Astrocyte (in vitro differentiated cells and primary cell): Measurements from ENCODE around the gene NEK7. TPM values are rescaled to one million over a fixed set of nuclear protein-coding genes. Genes with fewer than 3 reads are reported as not detected.

Experiments used
- DNase-seq: peaks from one replicate; pipeline ENCODE4 v3.0.0-alpha.2; 2010; ENCODE audit warnings: low read depth
- FAIRE-seq: peaks from 2 replicates; lab custom pipeline; 2011; peaks lifted over from hg19 to GRCh38; lab: Jason Lieb, UNC
- H2AFZ ChIP-seq: 2 replicates; pipeline ENCODE4 v1.6.0; 2012; ENCODE audit warnings: low read depth, low read length, inconsistent platforms
- H3K27ac ChIP-seq: 2 replicates; pipeline ENCODE4 v1.5.1; 2011; ENCODE audit warnings: low read depth, low read length, inconsistent platforms
- H3K27me3 ChIP-seq: 2 replicates; pipeline ENCODE4 v1.6.0; 2011; ENCODE audit warnings: low read length, inconsistent platforms; ENCODE audit not compliant: insufficient read depth
- H3K36me3 ChIP-seq: 2 replicates; pipeline ENCODE4 v1.5.1; 2011; ENCODE audit warnings: low read length, inconsistent platforms; ENCODE audit not compliant: insufficient read depth
- H3K4me1 ChIP-seq: 2 replicates; pipeline ENCODE4 v1.5.1; 2011; ENCODE audit warnings: low read length, inconsistent platforms; ENCODE audit not compliant: insufficient read depth
- H3K4me2 ChIP-seq: 2 replicates; pipeline ENCODE4 v1.6.0; 2012; ENCODE audit warnings: low read length, inconsistent platforms
- H3K4me3 ChIP-seq: 2 replicates; pipeline ENCODE4 v1.5.1; 2011; ENCODE audit warnings: low read depth, mild to moderate bottlenecking, low read length, inconsistent platforms; ENCODE audit not compliant: insufficient read depth
- H3K79me2 ChIP-seq: 2 replicates; pipeline ENCODE4 v1.6.0; 2012; ENCODE audit warnings: mild to moderate bottlenecking, low read length, inconsistent platforms; ENCODE audit not compliant: insufficient read depth
- H3K9ac ChIP-seq: 2 replicates; pipeline ENCODE4 v1.6.0; 2012; ENCODE audit warnings: mild to moderate bottlenecking, low read length, inconsistent platforms
- H3K9me3 ChIP-seq: 2 replicates; pipeline ENCODE4 v1.5.1; 2012; ENCODE audit warnings: low read depth, mild to moderate bottlenecking, low read length, inconsistent platforms; ENCODE audit not compliant: insufficient read depth
- H4K20me1 ChIP-seq: 2 replicates; pipeline ENCODE4 v1.6.0; 2012; ENCODE audit warnings: low read length, inconsistent platforms; ENCODE audit not compliant: insufficient read depth
- H3K27ac Mint-ChIP-seq: one replicate; pipeline ENCODE4 v1.8.0; 2021; ENCODE audit warnings: mild to moderate bottlenecking, mixed read lengths; ENCODE audit not compliant: unreplicated experiment
- H3K27me3 Mint-ChIP-seq: one replicate; pipeline ENCODE4 v1.8.0; 2021; ENCODE audit warnings: low read depth, mixed read lengths; ENCODE audit not compliant: unreplicated experiment
- H3K36me3 Mint-ChIP-seq: one replicate; pipeline ENCODE4 v1.8.0; 2021; ENCODE audit warnings: low read depth, mixed read lengths; ENCODE audit not compliant: unreplicated experiment
- H3K4me1 Mint-ChIP-seq: one replicate; pipeline ENCODE4 v1.8.0; 2021; ENCODE audit warnings: low read depth, mixed read lengths; ENCODE audit not compliant: unreplicated experiment
- H3K4me3 Mint-ChIP-seq: one replicate; pipeline ENCODE4 v1.8.0; 2021; ENCODE audit warnings: mild to moderate bottlenecking, moderate library complexity, mixed read lengths; ENCODE audit not compliant: unreplicated experiment
- H3K9me3 Mint-ChIP-seq: one replicate; pipeline ENCODE4 v1.8.0; 2021; ENCODE audit warnings: mild to moderate bottlenecking, mixed read lengths; ENCODE audit not compliant: unreplicated experiment
- EZH2 ChIP-seq: IDR thresholded peaks from 2 replicates; pipeline ENCODE4 v1.6.1; 2012; ENCODE audit warnings: mild to moderate bottlenecking, low read length, inconsistent platforms; ENCODE audit not compliant: insufficient read depth
- total RNA-seq: library from RNA; stranded (reverse); gene quantifications from 2 replicates; pipeline ENCODE4 v1.2.1, GENCODE V29; 2021
- TF ChIP-seq, protein P1 (sequence below): IDR thresholded peaks from 2 replicates; pipeline ENCODE4 v1.5.1; 2011; ENCODE audit warnings: low read depth, mild to moderate bottlenecking, inconsistent platforms, low read length, moderate library complexity; ENCODE audit not compliant: insufficient read depth

NEK7 gene
- total RNA-seq, 1 donor from 2014 or later, result 125 TPM

DNA sequence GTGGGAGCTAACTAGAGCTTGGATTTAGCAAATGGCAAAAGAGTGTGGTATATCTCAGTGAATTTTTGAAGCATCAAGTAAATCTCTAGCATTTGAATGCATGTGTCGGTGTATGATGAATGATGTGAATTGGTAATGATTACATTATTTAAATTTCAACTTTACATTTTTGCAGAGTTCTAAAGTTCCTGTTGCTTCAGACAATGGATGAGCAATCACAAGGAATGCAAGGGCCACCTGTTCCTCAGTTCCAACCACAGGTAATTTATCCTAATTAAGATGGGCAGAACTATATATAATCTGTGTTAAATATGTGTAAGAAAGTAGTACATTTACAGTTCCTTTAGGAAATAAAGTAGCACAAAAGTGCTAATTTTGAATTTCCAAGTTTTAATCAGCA, 75.6 kb downstream of the NEK7 start:
- Histone ChIP-seq H3K4me2 (no peak overlapping the region), H3K27me3 (no peaks in the 10 kb centered on the region), H4K20me1 (peaks cover 8% of the 10 kb centered on the region), H3K27ac (no peak overlapping the region), H3K79me2 (peaks cover 85% of the 10 kb centered on the region), H3K4me3 (no peak overlapping the region), H3K9ac (no peak overlapping the region), H3K4me1 (peaks cover 13% of the 10 kb centered on the region), H3K9me3 (no peaks in the 10 kb centered on the region), H3K36me3 (peaks cover 7% of the 10 kb centered on the region), H2AFZ (no peak overlapping the region)
- DNase-seq (peak; percentile 28), FAIRE-seq (no peak)
- H3K9me3 Mint-ChIP-seq, result no peaks in the 10 kb centered on the region
- no peaks in the 10 kb centered on the region for H3K27me3 Mint-ChIP-seq
- peaks cover 2% of the 10 kb centered on the region for H3K36me3 Mint-ChIP-seq
- no peak overlapping the region for H3K27ac Mint-ChIP-seq
- TF ChIP-seq, protein P1, sequence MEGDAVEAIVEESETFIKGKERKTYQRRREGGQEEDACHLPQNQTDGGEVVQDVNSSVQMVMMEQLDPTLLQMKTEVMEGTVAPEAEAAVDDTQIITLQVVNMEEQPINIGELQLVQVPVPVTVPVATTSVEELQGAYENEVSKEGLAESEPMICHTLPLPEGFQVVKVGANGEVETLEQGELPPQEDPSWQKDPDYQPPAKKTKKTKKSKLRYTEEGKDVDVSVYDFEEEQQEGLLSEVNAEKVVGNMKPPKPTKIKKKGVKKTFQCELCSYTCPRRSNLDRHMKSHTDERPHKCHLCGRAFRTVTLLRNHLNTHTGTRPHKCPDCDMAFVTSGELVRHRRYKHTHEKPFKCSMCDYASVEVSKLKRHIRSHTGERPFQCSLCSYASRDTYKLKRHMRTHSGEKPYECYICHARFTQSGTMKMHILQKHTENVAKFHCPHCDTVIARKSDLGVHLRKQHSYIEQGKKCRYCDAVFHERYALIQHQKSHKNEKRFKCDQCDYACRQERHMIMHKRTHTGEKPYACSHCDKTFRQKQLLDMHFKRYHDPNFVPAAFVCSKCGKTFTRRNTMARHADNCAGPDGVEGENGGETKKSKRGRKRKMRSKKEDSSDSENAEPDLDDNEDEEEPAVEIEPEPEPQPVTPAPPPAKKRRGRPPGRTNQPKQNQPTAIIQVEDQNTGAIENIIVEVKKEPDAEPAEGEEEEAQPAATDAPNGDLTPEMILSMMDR, result no peak
- no peak for TF ChIP-seq EZH2
- no peak overlapping the region for H3K4me3 Mint-ChIP-seq
- peaks cover 23% of the 10 kb centered on the region for H3K4me1 Mint-ChIP-seq

DNA sequence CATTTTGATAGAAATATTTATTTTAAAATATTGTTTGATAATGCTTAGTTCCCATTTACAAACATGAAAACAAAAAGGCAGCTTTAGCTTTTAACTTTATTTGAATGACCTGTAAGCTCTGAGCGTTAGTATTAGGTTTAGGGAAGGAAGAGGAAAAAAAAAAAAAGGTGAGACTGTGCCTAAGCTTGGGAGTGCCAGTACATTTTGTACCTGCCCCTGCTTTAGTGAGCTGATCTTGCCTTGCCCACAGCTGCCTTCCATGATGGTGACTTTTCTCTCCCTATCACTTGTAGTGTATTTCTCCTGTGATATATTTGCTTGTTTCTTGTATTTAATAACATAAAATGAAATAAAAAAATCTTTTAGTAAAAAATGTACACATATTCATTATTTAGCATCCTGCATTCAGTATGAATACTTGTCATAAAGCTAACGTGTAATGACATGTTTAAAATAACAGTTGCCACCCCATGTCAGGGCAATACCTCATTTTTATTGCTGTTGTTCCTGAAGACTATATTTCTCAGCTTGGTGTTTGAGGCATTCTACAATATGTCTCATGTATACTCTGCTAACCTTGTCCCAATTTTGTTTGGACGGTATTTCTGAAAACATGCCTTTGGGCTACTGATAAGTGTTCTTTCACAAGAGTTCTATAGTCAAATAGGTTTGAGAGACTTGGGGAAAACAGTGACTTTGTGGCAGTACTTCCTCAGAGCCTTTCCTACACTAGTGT, 76.3 kb downstream of the NEK7 start:
- H3K79me2 ChIP-seq, result peaks cover 92% of the 10 kb centered on the region
- no peak overlapping the region for H3K4me3 ChIP-seq
- Mint-ChIP-seq H3K9me3 (no peaks in the 10 kb centered on the region), H3K27me3 (no peaks in the 10 kb centered on the region), H3K4me3 (no peak overlapping the region), H3K4me1 (peaks cover 23% of the 10 kb centered on the region), H3K27ac (no peak overlapping the region), H3K36me3 (peaks cover 2% of the 10 kb centered on the region)
- no peak for TF ChIP-seq EZH2
- TF ChIP-seq, protein P1, result no peak
- no peak overlapping the region for H2AFZ ChIP-seq
- no peak overlapping the region for H3K27ac ChIP-seq
- peaks cover 8% of the 10 kb centered on the region for H4K20me1 ChIP-seq
- H3K36me3 ChIP-seq, result peaks cover 7% of the 10 kb centered on the region
- H3K4me1 ChIP-seq, result peaks cover 13% of the 10 kb centered on the region
- no peak overlapping the region for H3K9ac ChIP-seq
- H3K27me3 ChIP-seq, result no peaks in the 10 kb centered on the region
- no peak for DNase-seq
- H3K9me3 ChIP-seq, result no peaks in the 10 kb centered on the region
- peak; percentile 9 for FAIRE-seq
- H3K4me2 ChIP-seq, result no peak overlapping the region
